ENCODE measurements around the gene ZFHX3.
A peak's percentile ranks its signal among the peaks of the same experiment; 100 is the strongest.

Gene ZFHX3

GRCh38 chr16:72794319-72794718 is 253.6 kb downstream of the ZFHX3 start:
- DNase-seq (ENCODE audit: low read depth in 2 of 2) = no peak

- DNase-seq (ENCODE audit: low read depth in 2 of 2) = no peak
Measured at GRCh38 chr16:72793716-72794115, 254.2 kb downstream of the ZFHX3 start.

GRCh38 chr16:72793017-72793416 is 254.9 kb downstream of the ZFHX3 start:
- DNase-seq (ENCODE audit: low read depth in 2 of 2) = no peak

GRCh38 chr16:72791786-72792185 is 256.1 kb downstream of the ZFHX3 start:
- DNase-seq (ENCODE audit: low read depth in 2 of 2) = no peak

- DNase-seq (ENCODE audit: low read depth in 2 of 2) = no peak
Measured at GRCh38 chr16:72789921-72790320, 258.0 kb downstream of the ZFHX3 start.

GRCh38 chr16:72789465-72789864 is 258.5 kb downstream of the ZFHX3 start:
- no peak for DNase-seq (ENCODE audit: low read depth in 2 of 2)

GRCh38 chr16:72788269-72788809 is 259.6 kb downstream of the ZFHX3 start:
- DNase-seq (ENCODE audit: low read depth in 2 of 2) = no peak

- DNase-seq (ENCODE audit: low read depth in 2 of 2) = peak; percentile 23 to 32
Measured at GRCh38 chr16:72787514-72788268, 260.2 kb downstream of the ZFHX3 start.

GRCh38 chr16:72787130-72787513 is 260.8 kb downstream of the ZFHX3 start:
- DNase-seq (ENCODE audit: low read depth in 2 of 2) = no peak

- DNase-seq (ENCODE audit: low read depth in 2 of 2) = no peak
Measured at GRCh38 chr16:72786606-72787005, 261.3 kb downstream of the ZFHX3 start.

- DNase-seq (ENCODE audit: low read depth in 2 of 2) = no peak
Measured at GRCh38 chr16:72785886-72786285, 262.0 kb downstream of the ZFHX3 start.

- no peak for DNase-seq (ENCODE audit: low read depth in 2 of 2)
Measured at GRCh38 chr16:72785171-72785570, 262.8 kb downstream of the ZFHX3 start.

- no peak for DNase-seq (ENCODE audit: low read depth in 2 of 2)
Measured at GRCh38 chr16:72783716-72784318, 264.1 kb downstream of the ZFHX3 start.

GRCh38 chr16:72769876-72770275 is 278.1 kb downstream of the ZFHX3 start:
- no peak for DNase-seq (ENCODE audit: low read depth in 2 of 2)

GRCh38 chr16:72768591-72768990 is 279.3 kb downstream of the ZFHX3 start:
- DNase-seq (ENCODE audit: low read depth in 2 of 2) = no peak

- no peak for DNase-seq (ENCODE audit: low read depth in 2 of 2)
Measured at GRCh38 chr16:72766506-72766905, 281.4 kb downstream of the ZFHX3 start.

- DNase-seq (ENCODE audit: low read depth in 2 of 2) = no peak
Measured at GRCh38 chr16:72764015-72764654, 283.8 kb downstream of the ZFHX3 start.

- no peak for DNase-seq (ENCODE audit: low read depth in 2 of 2)
Measured at GRCh38 chr16:72760581-72760980, 287.3 kb downstream of the ZFHX3 start.

- DNase-seq (ENCODE audit: low read depth in 2 of 2) = no peak
Measured at GRCh38 chr16:72753881-72754280, 294.0 kb downstream of the ZFHX3 start.

- DNase-seq (ENCODE audit: low read depth in 2 of 2) = no peak
Measured at GRCh38 chr16:72752004-72752695, 295.8 kb downstream of the ZFHX3 start.

- DNase-seq (ENCODE audit: low read depth in 2 of 2) = no peak
Measured at GRCh38 chr16:72751076-72751475, 296.9 kb downstream of the ZFHX3 start.

- no peak for DNase-seq (ENCODE audit: low read depth in 2 of 2)
Measured at GRCh38 chr16:72749091-72749490, 298.8 kb downstream of the ZFHX3 start.

Data from stimulated activated CD8-positive, alpha-beta memory T cell treated with anti-CD3 and anti-CD28 coated beads, Interleukin-7, amount 100 ng/mL, for 1 hour (primary cell).